A673 (cell line): ENCODE data around the gene CAB39. TPM values are rescaled to one million over a fixed set of nuclear protein-coding genes. Genes with fewer than 3 reads are reported as not detected.

ENCODE experiments used
- BruUV-seq: library from RNA; stranded (reverse); fragments of 400-500 nt; replicated peaks from 2 replicates; lab custom pipeline; 2021; lab: Mats Ljungman, UMichigan
- CTCF ChIA-PET: fragments of 300-600 bp; sonication (Branson Sonifier 250); formaldehyde crosslinking; loops from one replicate; lab custom pipeline; 2022; ENCODE audit warnings: antibody characterized with exemption; lab: Charles Lee
- POLR2A ChIA-PET: fragments of 300-600 bp; sonication (Branson Sonifier 250); formaldehyde crosslinking; loops from one replicate; lab custom pipeline; 2022; ENCODE audit warnings: antibody characterized with exemption; ENCODE audit not compliant: low non-redundant PET; lab: Charles Lee
- DNase-seq: peaks from one replicate; pipeline ENCODE4 v3.0.0-alpha.2; 2015; ENCODE audit warnings: low spot score
- H3K27ac ChIP-seq: fragments of 200-600 bp; sonication (generic); 2 replicates; pipeline ENCODE4 v1.5.1; 2016; ENCODE audit warnings: mixed run types, low read depth, mild to moderate bottlenecking, mixed read lengths, antibody characterized with exemption, low read length; ENCODE audit not compliant: poor library complexity, severe bottlenecking
- H3K27me3 ChIP-seq: fragments of 200-600 bp; sonication (generic); replicated peaks from 2 replicates; pipeline ENCODE4 v1.6.1; 2017; ENCODE audit warnings: mixed run types, low read depth, mild to moderate bottlenecking, mixed read lengths, antibody characterized with exemption, low read length; ENCODE audit not compliant: insufficient read depth, poor library complexity
- H3K36me3 ChIP-seq: fragments of 200-600 bp; sonication (generic); 2 replicates; pipeline ENCODE4 v1.6.1; 2016; ENCODE audit warnings: mixed run types, mild to moderate bottlenecking, mixed read lengths, antibody characterized with exemption, low read length; ENCODE audit not compliant: insufficient read depth, poor library complexity, severe bottlenecking
- H3K4me1 ChIP-seq: fragments of 200-600 bp; sonication (generic); 2 replicates; pipeline ENCODE4 v1.6.1; 2017; ENCODE audit warnings: mixed run types, mild to moderate bottlenecking, mixed read lengths, antibody characterized with exemption, low read length; ENCODE audit not compliant: insufficient read depth, poor library complexity, severe bottlenecking
- H3K4me3 ChIP-seq: fragments of 200-600 bp; sonication (generic); 2 replicates; pipeline ENCODE4 v1.5.1; 2016; ENCODE audit warnings: low read depth, mixed run types, mild to moderate bottlenecking, mixed read lengths, low read length; ENCODE audit not compliant: poor library complexity, severe bottlenecking
- H3K9me3 ChIP-seq: fragments of 200-600 bp; sonication (generic); 2 replicates; pipeline ENCODE4 v1.6.1; 2016; ENCODE audit warnings: mixed run types, low read depth, mild to moderate bottlenecking, mixed read lengths, antibody characterized with exemption, low read length; ENCODE audit not compliant: poor library complexity, severe bottlenecking
- EZH2 ChIP-seq: fragments of 200-600 bp; sonication (generic); IDR thresholded peaks from 2 replicates; pipeline ENCODE4 v1.6.1; 2017; ENCODE audit warnings: borderline replicate concordance, low read depth, mild to moderate bottlenecking, mixed read lengths, antibody characterized with exemption, low read length; ENCODE audit not compliant: poor library complexity, severe bottlenecking
- intact Hi-C: fragments of 100-400 bp; cut with micrococcal nuclease; formaldehyde crosslinking; loops from one replicate; pipeline ENCODE4 v1.10.0; 2022; ENCODE audit not compliant: unreplicated experiment
- total RNA-seq: library from RNA; stranded (reverse); gene quantifications from 2 replicates; pipeline ENCODE4 v1.2.3, GENCODE V29; 2021
- TF ChIP-seq, protein P1 (sequence below): fragments of 300-800, 200-600 bp; sonication (generic); conservative IDR thresholded peaks from 2 replicates; pipeline ENCODE4 v1.5.1; 2017; ENCODE audit warnings: low read depth, mild to moderate bottlenecking, antibody characterized with exemption, low read length, moderate library complexity, mixed read lengths

Gene CAB39
- total RNA-seq, 1 experiment from 2014 or later, result 58.2 TPM

- H3K36me3 ChIP-seq, result no peaks in the 10 kb centered on the region
- no peak for DNase-seq
- H3K27me3 ChIP-seq, result no peaks in the 10 kb centered on the region
- no peak for TF ChIP-seq EZH2
- TF ChIP-seq, protein P1, sequence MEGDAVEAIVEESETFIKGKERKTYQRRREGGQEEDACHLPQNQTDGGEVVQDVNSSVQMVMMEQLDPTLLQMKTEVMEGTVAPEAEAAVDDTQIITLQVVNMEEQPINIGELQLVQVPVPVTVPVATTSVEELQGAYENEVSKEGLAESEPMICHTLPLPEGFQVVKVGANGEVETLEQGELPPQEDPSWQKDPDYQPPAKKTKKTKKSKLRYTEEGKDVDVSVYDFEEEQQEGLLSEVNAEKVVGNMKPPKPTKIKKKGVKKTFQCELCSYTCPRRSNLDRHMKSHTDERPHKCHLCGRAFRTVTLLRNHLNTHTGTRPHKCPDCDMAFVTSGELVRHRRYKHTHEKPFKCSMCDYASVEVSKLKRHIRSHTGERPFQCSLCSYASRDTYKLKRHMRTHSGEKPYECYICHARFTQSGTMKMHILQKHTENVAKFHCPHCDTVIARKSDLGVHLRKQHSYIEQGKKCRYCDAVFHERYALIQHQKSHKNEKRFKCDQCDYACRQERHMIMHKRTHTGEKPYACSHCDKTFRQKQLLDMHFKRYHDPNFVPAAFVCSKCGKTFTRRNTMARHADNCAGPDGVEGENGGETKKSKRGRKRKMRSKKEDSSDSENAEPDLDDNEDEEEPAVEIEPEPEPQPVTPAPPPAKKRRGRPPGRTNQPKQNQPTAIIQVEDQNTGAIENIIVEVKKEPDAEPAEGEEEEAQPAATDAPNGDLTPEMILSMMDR, result no peak
- ChIA-PET POLR2A (interaction anchor here (0.6 kb wide), 1 partner anchor 280 kb away, joined by 6 read pairs; no protein-coding TSS in a partner anchor), CTCF (no interaction called here)
- H3K4me3 ChIP-seq, result no peak overlapping the region
- BruUV-seq, result no TSS peak
- H3K27ac ChIP-seq, result no peak overlapping the region
- intact Hi-C loops, result no loop called here
- no peaks in the 10 kb centered on the region for H3K9me3 ChIP-seq
- H3K4me1 ChIP-seq, result no peaks in the 10 kb centered on the region
Observed at GRCh38 chr2:230735884-230736283, 23.2 kb downstream of the CAB39 start.

DNA sequence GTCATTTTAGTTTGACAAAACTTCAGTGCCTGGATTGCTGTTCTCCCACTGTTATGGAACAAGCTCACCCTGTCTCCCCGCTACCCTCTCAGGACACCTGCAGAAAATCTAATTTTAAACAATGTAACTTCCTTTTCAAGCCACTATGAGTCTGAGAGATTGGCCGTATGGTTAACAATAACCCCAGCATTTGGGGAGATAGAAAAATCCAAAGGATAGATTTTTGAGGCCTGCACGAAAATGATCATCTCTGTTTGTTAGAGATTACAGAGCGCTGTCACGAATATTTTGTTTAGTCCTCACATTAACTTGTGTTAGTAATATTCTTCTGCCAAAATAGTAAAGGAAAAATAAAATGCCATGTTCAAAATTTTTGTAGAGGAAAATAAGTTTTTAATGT is 24.7 kb downstream of the CAB39 start:
- H3K36me3 ChIP-seq, result no peaks in the 10 kb centered on the region
- intact Hi-C loops, result no loop called here
- POLR2A ChIA-PET, result no interaction called here
- DNase-seq, result no peak
- H3K4me1 ChIP-seq, result no peaks in the 10 kb centered on the region
- H3K27me3 ChIP-seq, result no peaks in the 10 kb centered on the region
- CTCF ChIA-PET, result no interaction called here
- H3K9me3 ChIP-seq, result no peaks in the 10 kb centered on the region
- BruUV-seq, result no TSS peak
- no peak for TF ChIP-seq EZH2
- TF ChIP-seq, protein P1, result no peak
- no peak overlapping the region for H3K4me3 ChIP-seq
- no peak overlapping the region for H3K27ac ChIP-seq

DNA sequence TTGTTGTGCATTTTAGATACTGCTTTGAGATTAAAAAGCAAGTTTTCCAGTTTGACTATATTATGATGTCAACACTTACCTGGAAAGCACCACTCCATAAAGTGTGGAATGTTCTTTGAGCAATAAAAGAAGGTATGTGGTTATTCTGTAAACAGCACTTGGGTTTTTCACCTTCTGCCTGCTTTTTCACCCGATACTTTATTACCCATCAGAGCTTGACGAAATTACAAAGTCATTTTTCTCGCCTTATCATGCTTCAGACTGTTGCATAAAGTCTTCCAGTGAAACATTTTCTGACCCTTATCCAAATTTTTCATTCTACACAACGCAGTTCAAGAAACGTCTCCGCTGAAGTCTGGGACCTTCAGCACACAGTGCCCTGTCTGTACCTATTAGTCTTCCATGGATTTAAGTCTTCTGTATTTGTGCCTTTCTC is 25.2 kb downstream of the CAB39 start:
- ChIA-PET POLR2A (no interaction called here), CTCF (no interaction called here)
- H3K27ac ChIP-seq, result no peak overlapping the region
- no peaks in the 10 kb centered on the region for H3K9me3 ChIP-seq
- intact Hi-C loops, result no loop called here
- TF ChIP-seq, protein P1, result no peak
- no peak for TF ChIP-seq EZH2
- no peaks in the 10 kb centered on the region for H3K4me1 ChIP-seq
- no peak overlapping the region for H3K4me3 ChIP-seq
- H3K27me3 ChIP-seq, result no peaks in the 10 kb centered on the region
- DNase-seq, result no peak
- no peaks in the 10 kb centered on the region for H3K36me3 ChIP-seq
- no TSS peak for BruUV-seq
